Measurements from ENCODE around the gene SELENOS.

The SELENOS gene

GRCh38 chr15:101266787-101267186 lies 10.5 kb downstream of the SELENOS start:
- TF ChIP-seq CTCF (conservative IDR thresholded peaks at IDR 0.05; ENCODE audit: control insufficient read depth, insufficient read depth, low read depth, low read length): no peak
- no peak overlapping the region for H3K4me3 ChIP-seq (ENCODE audit: control insufficient read depth, low read depth, low read length)
- no peak for DNase-seq (ENCODE audit: low read depth)

GRCh38 chr15:101266034-101266433 lies 11.3 kb downstream of the SELENOS start:
- TF ChIP-seq CTCF (conservative IDR thresholded peaks at IDR 0.05; ENCODE audit: control insufficient read depth, insufficient read depth, low read depth, low read length): no peak
- no peak overlapping the region for H3K4me3 ChIP-seq (ENCODE audit: control insufficient read depth, low read depth, low read length)
- peak; percentile 72 for DNase-seq (ENCODE audit: low read depth)

DNA sequence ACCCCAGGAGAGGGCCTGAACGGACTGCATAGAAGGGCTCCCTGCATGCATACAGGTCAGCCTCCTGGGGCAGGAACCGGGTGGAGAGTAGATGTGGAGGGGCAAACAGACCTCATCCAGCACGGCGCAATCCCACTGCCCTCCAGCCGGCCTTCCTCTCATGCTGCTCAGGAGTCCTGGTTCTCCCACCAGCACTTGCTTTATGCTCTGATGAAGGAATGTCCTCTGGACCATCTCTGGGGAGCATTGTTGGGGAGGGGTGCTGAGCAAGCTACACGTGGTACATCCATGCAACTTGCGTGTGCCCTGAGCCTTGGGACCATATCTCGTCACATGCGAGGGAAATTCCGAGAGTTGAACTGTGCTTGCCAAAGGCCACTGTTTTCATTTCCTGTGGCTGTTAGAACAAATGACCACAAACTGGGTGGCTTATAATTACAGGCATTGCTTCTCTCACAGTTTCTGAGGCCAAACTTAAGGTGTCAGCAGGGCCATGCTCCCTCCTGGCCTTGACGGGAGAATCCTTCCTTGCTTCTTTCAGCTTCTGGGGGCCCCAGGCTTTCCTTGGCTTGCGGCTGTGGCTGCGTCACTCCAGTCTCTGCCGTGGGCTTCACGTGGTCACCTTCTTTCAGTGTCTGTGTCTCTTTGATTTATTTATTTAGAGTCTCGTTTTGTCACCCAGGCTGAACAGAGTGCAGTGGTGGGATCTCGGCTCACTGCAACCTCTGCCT lies 12.2 kb downstream of the SELENOS start:
- TF ChIP-seq CTCF (conservative IDR thresholded peaks at IDR 0.05; ENCODE audit: control insufficient read depth, insufficient read depth, low read depth, low read length): no peak
- H3K4me3 ChIP-seq (ENCODE audit: control insufficient read depth, low read depth, low read length): no peak overlapping the region
- DNase-seq (ENCODE audit: low read depth): no peak

GRCh38 chr15:101264011-101264410 lies 13.3 kb downstream of the SELENOS start:
- no peak overlapping the region for H3K4me3 ChIP-seq (ENCODE audit: control insufficient read depth, low read depth, low read length)
- no peak for TF ChIP-seq CTCF (conservative IDR thresholded peaks at IDR 0.05; ENCODE audit: control insufficient read depth, insufficient read depth, low read depth, low read length)
- DNase-seq (ENCODE audit: low read depth): no peak

DNA sequence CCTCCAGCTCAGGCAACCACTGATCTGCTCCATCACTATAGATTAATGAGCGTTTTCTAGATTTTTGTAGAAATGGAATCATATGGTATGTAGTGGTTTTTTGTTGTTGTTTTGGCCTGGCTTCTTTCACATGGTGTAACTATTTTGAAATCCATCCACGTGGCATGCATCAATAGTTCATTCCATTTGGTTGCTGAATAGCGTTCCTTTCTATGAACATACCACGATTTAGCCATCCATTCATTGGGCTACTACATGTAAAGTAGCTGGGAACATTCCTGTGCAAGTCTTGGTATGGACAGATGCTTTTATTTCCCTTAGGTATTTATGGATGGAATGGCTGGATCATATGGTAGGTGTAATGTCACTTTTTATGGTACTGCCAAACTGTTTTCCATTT lies 14.7 kb downstream of the SELENOS start:
- no peak overlapping the region for H3K4me3 ChIP-seq (ENCODE audit: control insufficient read depth, low read depth, low read length)
- no peak for TF ChIP-seq CTCF (conservative IDR thresholded peaks at IDR 0.05; ENCODE audit: control insufficient read depth, insufficient read depth, low read depth, low read length)
- no peak for DNase-seq (ENCODE audit: low read depth)

DNA sequence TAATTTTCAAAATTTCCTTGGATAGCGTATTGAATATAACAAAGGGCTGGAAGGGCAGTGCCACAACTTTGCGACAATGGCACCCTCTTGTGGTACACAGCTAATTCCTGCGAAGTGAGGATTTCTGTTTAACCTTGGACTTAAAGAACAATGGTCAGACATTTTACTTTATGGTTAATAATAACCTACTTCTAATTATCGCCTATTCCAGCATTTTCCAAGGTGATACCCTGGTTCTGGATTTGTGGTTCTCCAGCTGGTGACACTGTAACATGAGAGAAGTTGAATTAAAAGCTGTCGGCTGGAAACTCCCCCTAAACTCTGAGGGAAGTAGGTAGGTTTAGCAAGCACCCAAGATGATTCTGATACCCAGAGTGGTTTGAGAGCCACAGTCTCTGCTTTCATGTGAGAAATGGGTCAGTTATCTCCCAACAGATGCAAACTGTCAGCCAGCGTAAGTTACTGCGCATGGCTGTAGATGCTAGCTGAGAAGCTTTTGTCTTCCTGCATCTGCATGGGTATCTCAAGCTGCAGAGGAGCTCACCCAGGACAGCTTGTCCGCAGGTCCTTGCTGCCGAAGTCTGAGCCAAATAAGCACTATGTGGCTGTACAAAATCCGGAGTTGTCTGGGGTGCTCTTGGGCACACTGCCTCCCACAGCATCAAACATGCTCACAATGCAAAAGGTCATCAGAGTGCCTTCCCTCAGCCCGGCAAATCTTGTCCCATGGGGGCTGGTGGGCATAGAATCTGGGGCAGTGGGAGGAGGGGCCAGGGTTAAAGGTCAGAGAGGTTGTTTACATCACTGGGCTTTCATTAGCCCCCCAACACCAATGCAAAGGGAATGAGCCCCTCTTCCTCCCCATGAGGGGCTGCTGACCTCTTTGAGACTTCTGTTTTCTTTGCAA lies 18.8 kb downstream of the SELENOS start:
- TF ChIP-seq CTCF (conservative IDR thresholded peaks at IDR 0.05; ENCODE audit: control insufficient read depth, insufficient read depth, low read depth, low read length): peak; percentile 90
- no peak overlapping the region for H3K4me3 ChIP-seq (ENCODE audit: control insufficient read depth, low read depth, low read length)
- DNase-seq (ENCODE audit: low read depth): peak; percentile 80

All from fibroblast of mammary gland (primary cell).